GM13977 (cell line): Measurements from ENCODE around the gene TENT4A.

Experiments used
- DNase-seq: peaks from one replicate; pipeline ENCODE4 v3.0.0; 2012; ENCODE audit warnings: low spot score
- in situ Hi-C: fragments of 300-500 bp; cut with MboI; formaldehyde crosslinking; loops from one replicate; pipeline ENCODE4 v1.12.0; 2022; ENCODE audit warnings: low sequenced_read_pairs, low pct_unique_long_range_greater_than_20kb, mixed read lengths, inconsistent platforms; ENCODE audit not compliant: unreplicated experiment
- TF ChIP-seq, protein P1 (sequence below): IDR thresholded peaks from 2 replicates; pipeline ENCODE4 v1.5.1; 2012; ENCODE audit warnings: mild to moderate bottlenecking, control low read depth; ENCODE audit not compliant: insufficient read depth; ENCODE audit errors: extremely low read depth, missing control alignments

TENT4A gene

DNA sequence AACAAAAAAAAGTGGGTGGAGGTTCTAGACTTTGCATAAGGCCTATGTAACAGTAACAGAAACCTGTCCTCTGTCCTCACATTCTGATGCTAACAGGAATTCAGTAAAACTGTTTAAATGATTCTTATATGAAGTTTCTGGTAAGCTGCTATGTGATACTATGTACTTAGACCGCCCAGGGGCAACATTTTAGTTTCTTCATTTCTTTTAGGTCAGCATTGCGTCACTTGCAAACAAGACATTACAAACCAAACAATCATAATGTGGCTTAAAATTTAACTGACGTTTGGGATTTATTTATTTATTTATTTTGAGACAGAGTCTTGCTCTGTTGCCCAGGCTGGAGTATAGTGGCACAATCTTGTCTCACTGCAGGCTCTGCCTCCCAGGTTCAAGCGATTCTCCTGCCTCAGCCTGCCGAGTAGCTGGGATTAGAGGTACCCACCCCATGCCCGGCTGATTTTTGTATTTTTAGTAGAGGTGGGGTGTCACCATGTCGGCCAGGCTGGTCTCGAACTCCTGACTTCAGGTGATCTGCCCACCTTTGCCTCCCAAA is 44.3 kb downstream of the TENT4A start:
- TF ChIP-seq, protein P1, sequence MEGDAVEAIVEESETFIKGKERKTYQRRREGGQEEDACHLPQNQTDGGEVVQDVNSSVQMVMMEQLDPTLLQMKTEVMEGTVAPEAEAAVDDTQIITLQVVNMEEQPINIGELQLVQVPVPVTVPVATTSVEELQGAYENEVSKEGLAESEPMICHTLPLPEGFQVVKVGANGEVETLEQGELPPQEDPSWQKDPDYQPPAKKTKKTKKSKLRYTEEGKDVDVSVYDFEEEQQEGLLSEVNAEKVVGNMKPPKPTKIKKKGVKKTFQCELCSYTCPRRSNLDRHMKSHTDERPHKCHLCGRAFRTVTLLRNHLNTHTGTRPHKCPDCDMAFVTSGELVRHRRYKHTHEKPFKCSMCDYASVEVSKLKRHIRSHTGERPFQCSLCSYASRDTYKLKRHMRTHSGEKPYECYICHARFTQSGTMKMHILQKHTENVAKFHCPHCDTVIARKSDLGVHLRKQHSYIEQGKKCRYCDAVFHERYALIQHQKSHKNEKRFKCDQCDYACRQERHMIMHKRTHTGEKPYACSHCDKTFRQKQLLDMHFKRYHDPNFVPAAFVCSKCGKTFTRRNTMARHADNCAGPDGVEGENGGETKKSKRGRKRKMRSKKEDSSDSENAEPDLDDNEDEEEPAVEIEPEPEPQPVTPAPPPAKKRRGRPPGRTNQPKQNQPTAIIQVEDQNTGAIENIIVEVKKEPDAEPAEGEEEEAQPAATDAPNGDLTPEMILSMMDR, result no peak
- in situ Hi-C loops, result no loop called here
- DNase-seq, result no peak

DNA sequence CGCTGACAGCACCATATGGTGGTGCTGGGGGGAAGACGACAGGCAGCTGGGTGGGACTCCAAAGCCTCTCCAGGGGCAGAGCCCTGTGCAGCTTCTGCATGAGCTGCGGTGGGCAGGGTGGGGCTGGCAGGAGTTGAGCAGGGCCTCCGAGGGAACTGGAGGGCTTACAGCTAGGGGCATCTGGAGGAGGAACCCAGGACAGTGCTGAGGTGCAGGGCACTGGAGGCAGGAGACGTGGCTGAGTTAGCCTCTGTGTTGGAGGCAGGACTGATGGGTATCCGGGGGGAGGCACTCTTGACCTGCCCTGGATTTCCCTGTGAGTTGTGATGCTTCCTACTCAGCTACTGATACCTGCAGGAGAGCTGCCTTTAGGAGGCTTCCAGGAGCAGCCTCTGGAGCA is 45.0 kb downstream of the TENT4A start:
- TF ChIP-seq, protein P1, result no peak
- in situ Hi-C loops, result no loop called here
- no peak for DNase-seq

DNA sequence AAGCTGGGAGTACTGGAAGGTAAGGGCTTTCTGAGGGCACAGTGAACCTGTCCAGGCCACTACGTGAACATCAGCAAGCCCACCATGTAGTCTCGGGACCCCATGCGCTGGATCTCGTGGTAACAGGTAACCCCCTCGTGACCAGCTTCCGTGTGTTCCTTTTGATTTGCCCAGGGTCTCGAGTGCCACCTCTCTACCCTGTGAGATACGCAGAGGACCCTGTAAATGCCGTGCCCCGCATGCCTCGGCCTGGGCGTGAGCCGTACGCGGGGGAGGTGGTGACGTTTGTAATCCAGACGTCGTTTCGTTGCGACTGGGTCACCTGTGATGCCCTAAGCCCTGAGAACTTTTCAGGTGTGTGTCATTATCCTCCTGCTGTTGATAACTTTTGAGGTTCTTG is 45.5 kb downstream of the TENT4A start:
- no peak for DNase-seq
- in situ Hi-C loops, result no loop called here
- TF ChIP-seq, protein P1, result no peak

DNA sequence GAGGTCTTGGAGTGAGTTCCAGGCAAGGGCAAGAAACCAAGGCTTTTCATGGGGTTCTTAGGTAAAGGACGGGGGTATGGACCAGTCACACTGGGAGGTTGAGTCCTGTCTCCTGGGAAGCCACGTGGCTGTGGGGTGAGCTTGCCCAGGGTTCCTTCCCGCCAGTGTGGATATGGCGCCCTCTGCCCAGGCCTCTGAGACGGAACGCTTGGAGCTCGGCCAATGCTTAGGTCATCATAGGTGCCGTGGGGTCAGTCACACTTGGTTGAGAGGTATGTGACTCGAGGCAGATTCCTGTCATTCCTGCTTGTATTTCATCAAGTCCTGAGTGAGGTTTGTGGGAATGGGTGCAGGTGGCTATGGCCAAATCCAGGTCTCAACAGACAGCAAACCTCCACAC is 46.2 kb downstream of the TENT4A start:
- in situ Hi-C loops, result no loop called here
- TF ChIP-seq, protein P1, result peak; percentile 14
- DNase-seq, result peak; percentile 20

DNA sequence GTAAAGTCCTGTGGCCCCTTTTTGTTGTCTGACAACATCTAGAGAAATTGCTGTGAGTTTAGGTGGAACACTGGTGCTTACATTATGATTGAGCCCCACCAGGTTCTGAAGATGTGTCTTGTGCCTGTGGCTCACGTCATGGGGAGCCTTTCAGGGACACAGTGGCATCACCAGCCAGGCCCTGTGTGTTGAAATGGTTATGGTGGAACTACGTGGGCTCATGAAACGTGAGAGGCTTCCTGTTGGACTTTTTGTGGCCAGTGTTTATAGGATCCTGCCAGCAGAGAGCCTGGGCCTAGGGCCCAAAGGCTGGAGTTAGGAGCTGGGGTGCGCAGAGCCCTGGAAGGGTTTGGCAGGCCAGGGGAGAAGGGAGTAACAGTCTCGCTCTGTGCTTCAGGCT is 46.8 kb downstream of the TENT4A start:
- TF ChIP-seq, protein P1, result no peak
- peak; percentile 18 for DNase-seq
- in situ Hi-C loops, result no loop called here

DNA sequence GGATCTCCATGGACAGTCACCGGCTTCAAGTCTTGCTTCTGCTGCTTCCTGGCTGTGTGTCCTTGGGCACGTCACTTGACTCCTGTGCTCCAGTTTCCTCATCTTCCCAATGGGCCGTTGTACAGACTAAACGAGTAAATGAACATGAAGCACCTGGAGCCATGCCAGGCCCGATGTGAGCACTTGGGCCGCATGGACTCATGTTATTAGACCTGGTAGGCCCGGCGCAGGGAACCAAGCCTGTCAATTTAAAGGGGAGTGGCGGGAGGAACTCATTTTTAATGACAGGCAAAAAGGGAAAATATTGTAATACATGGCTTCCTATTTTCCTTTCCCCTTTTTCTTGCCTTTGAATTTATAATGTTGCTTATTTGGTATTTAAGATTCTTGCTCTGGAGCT is 47.5 kb downstream of the TENT4A start:
- no peak for DNase-seq
- in situ Hi-C loops, result no loop called here
- TF ChIP-seq, protein P1, result no peak

DNA sequence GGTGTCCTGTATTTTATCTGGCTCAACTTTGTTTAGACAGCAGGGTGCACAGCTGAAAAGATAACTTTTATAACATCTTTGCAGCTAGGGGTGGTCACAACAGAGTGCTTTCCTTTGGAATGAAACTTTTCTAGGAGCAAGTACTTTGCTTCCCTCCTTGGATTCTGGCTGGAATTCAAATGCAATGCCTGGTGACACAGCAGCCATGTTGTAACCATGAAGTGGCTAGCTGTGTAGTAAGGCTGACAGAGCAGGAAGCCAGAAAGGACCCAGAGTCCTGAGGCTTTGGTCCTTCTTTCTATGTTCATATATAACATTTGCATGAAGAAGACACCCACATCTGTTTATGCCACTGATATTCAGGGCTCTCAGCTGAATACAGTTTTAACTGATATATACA is 48.1 kb downstream of the TENT4A start:
- TF ChIP-seq, protein P1, result no peak
- in situ Hi-C loops, result no loop called here
- DNase-seq, result no peak
